Right lobe of liver (tissue), 6 donors: ENCODE measurements around the gene PACRG. TPM values are rescaled to one million over a fixed set of nuclear protein-coding genes. Genes with fewer than 3 reads are reported as not detected.

ENCODE experiments used
- ATAC-seq, 4 donors: fragments of 200-7000 bp; cut with Tn5 transposase; one replicate each; pipeline ENCODE4 v1.9.1; 2020; ENCODE audit warnings: mild to moderate bottlenecking in 4 of 4, moderate library complexity in 4 of 4
- DNase-seq, 3 donors: peaks; one replicate each; pipeline ENCODE4 v3.0.0-alpha.2; 2020
- H3K27ac ChIP-seq, 3 donors: fragments of 200-600 bp; one replicate each; pipeline ENCODE4 v1.8.0; 2022
- H3K27me3 ChIP-seq, 2 donors: fragments of 200-600 bp; one replicate each; pipeline ENCODE4 v1.8.0; 2022
- H3K36me3 ChIP-seq, 4 donors: fragments of 200-600 bp; sonication (generic) in 1 of 4; one replicate each; pipeline versions ENCODE4 v1.5.1 to v1.8.0; 2017 to 2022; ENCODE audit warnings: control low read depth in 1 of 4
- H3K4me1 ChIP-seq, 4 donors: fragments of 200-600 bp; sonication (generic) in 1 of 4; one replicate each; pipeline versions ENCODE4 v1.5.1 to v1.8.0; 2017 to 2022; ENCODE audit warnings: control low read depth in 1 of 4
- H3K4me3 ChIP-seq, 3 donors: fragments of 200-600 bp; one replicate each; pipeline ENCODE4 v1.8.0; 2022
- H3K9me3 ChIP-seq, 4 donors: fragments of 200-600 bp; sonication (generic) in 1 of 4; one replicate each; pipeline versions ENCODE4 v1.5.1 to v1.8.0; 2017 to 2022; ENCODE audit warnings: control low read depth in 1 of 4
- POLR2A ChIP-seq: fragments of 450-650 bp; IDR thresholded peaks from one replicate; pipeline ENCODE4 v1.6.1; 2017; ENCODE audit warnings: antibody characterized with exemption, mild to moderate bottlenecking
- WGBS: methylation state at CpG from one replicate; pipeline ENCODE4 v1.1.6; 2018; ENCODE audit warnings: low coverage, low lambda C conversion rate; ENCODE audit not compliant: insufficient coverage; ENCODE audit errors: missing lambda C conversion rate; 5-methylcytosine and 5-hydroxymethylcytosine counted together
- intact Hi-C, 2 donors: fragments of 100-400 bp; cut with DNase I; formaldehyde crosslinking; loops; one replicate each; pipeline versions ENCODE4 v1.11.2 to v1.14.1; 2022
- total RNA-seq, 6 experiments: library from RNA; depleted of rRNA in 2 of 6; stranded (reverse); fragments of >200 nt in 2 of 6; fragmentation: NEBNext Ultra II Directional in 3 of 6; extraction: Animal tissue kit (Norgen Biotek cat#: 25700) in 3 of 6; gene quantifications; one replicate each; pipeline versions ENCODE4 v1.1.0 to v1.2.4, GENCODE V29; 2016 to 2023
- TF ChIP-seq, protein P1 (sequence below), 4 donors: fragments of 200-600 bp in 3 of 4; fragments of 450-650 bp in 1 of 4; IDR thresholded peaks; one replicate each; pipeline versions ENCODE4 v1.5.1 to v1.8.0; 2016 to 2022; ENCODE audit warnings: antibody characterized with exemption in 4 of 4, mild to moderate bottlenecking in 2 of 4
- donor health status: DM: no; HTN: yes; CAD: no.
- donor health status: DM: no; HTN: no; CAD: no.
- donor health status: DM: no; HTN: no; CAD: no.
- donor health status: DM: no; HTN: yes; CAD: no.
- donor health status: DM: no; HTN: yes; CAD: no.

PACRG gene
- total RNA-seq, 6 experiments from 2014 or later: 0.25 to 5.3 (median 2.7) TPM

DNA sequence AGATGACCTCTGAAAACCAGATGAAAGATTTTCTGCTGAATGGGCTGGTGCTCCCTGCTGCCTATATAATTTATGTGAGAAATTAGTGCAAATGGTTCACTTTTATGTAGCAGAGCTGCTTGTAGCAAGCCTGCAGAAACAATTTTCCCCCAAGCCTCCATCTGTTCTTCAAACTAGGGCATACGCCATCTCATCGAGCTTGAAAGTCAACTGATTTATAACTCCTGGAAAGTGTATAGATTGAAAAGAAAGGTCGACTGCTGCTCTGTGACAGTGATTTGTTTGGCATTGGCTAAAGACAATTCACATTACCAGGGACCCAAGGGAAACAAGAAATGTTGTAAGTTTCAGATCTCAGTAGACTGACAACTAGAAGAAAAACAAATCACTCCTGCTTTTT is 93.3 kb downstream of the PACRG start:
- Histone ChIP-seq H3K4me1 (no peaks in the 10 kb centered on the region), H3K9me3 (no peaks in the 10 kb centered on the region), H3K27me3 (no peaks in the 10 kb centered on the region), H3K4me3 (no peak overlapping the region), H3K36me3 (no peaks in the 10 kb centered on the region), H3K27ac (no peak overlapping the region)
- no peak for ATAC-seq
- WGBS: 43% methylated on average over 3 of the region's 3 CpGs
- TF ChIP-seq, protein P1, sequence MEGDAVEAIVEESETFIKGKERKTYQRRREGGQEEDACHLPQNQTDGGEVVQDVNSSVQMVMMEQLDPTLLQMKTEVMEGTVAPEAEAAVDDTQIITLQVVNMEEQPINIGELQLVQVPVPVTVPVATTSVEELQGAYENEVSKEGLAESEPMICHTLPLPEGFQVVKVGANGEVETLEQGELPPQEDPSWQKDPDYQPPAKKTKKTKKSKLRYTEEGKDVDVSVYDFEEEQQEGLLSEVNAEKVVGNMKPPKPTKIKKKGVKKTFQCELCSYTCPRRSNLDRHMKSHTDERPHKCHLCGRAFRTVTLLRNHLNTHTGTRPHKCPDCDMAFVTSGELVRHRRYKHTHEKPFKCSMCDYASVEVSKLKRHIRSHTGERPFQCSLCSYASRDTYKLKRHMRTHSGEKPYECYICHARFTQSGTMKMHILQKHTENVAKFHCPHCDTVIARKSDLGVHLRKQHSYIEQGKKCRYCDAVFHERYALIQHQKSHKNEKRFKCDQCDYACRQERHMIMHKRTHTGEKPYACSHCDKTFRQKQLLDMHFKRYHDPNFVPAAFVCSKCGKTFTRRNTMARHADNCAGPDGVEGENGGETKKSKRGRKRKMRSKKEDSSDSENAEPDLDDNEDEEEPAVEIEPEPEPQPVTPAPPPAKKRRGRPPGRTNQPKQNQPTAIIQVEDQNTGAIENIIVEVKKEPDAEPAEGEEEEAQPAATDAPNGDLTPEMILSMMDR (IDR thresholded peaks at IDR 0.05): no peak
- no peak for TF ChIP-seq POLR2A
- intact Hi-C loops: no loop called here
- no peak for DNase-seq

DNA sequence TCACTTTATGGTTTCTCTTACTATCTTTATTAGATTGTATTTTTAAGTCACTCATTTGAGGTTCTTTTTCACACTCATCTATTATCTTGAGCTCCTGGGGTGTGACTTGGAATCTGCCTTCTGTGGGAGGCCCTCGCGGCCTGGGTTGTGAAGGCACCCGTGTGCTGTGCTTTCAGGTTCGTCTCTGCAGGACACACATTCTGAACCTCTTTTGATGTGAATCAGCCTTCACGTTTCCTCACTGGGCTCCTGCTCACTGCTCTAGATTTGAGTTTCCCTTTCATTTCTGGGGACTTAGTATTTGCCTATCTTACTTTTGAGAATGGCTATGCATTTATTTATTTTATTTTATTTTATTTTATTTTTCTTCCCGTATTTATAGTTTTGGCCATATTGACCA is 97.8 kb downstream of the PACRG start:
- H3K27me3 ChIP-seq: no peaks in the 10 kb centered on the region
- 55% methylated on average over 6 of the region's 6 CpGs for WGBS
- no peak for DNase-seq
- H3K9me3 ChIP-seq: no peaks in the 10 kb centered on the region
- H3K36me3 ChIP-seq: no peaks in the 10 kb centered on the region
- no peak for ATAC-seq
- no peak for TF ChIP-seq POLR2A
- TF ChIP-seq, protein P1 (IDR thresholded peaks at IDR 0.05): no peak
- intact Hi-C loops: no loop called here
- H3K4me3 ChIP-seq: no peak overlapping the region
- no peak overlapping the region for H3K27ac ChIP-seq
- H3K4me1 ChIP-seq: no peaks in the 10 kb centered on the region

DNA sequence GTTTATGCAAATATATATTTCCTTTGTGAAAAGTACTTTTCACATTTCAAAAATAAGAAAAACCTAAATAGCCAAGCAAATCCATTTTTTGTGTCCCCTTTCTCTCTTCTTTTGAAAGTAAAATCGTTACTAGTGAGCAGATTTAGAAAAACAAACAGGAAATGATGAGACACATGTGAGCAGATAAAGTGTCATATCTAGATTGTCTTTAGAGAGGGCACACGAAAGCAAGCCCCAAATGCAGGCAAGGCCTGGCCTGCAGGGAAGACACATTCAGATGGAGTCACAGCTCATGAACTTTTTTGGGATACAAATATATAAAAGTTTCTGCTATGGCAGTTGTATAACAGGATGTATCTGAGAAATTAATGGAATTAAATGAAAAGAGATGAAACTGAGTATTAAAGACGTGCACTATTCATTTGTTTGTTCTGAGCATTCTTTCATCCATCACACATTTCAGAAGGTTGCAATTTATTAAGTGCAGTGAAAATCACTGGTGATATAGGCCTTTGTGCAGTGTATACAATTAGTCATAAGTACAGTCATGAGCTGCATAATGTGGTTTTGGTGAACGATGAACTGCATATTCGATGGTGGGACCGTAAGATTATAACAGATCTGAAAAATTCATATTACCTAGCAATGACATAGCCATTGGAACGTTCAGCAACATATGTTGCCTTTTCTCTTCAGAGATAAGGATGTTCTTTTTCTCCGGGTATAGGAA is 101.4 kb downstream of the PACRG start:
- no peak for ATAC-seq
- Histone ChIP-seq H3K27me3 (no peaks in the 10 kb centered on the region), H3K36me3 (no peaks in the 10 kb centered on the region), H3K27ac (no peak overlapping the region), H3K4me3 (no peak overlapping the region), H3K9me3 (no peaks in the 10 kb centered on the region), H3K4me1 (no peaks in the 10 kb centered on the region)
- intact Hi-C loops: no loop called here
- TF ChIP-seq, protein P1 (IDR thresholded peaks at IDR 0.05): no peak
- no peak for TF ChIP-seq POLR2A
- no peak for DNase-seq
- WGBS: 70% methylated on average over 8 of the region's 8 CpGs

DNA sequence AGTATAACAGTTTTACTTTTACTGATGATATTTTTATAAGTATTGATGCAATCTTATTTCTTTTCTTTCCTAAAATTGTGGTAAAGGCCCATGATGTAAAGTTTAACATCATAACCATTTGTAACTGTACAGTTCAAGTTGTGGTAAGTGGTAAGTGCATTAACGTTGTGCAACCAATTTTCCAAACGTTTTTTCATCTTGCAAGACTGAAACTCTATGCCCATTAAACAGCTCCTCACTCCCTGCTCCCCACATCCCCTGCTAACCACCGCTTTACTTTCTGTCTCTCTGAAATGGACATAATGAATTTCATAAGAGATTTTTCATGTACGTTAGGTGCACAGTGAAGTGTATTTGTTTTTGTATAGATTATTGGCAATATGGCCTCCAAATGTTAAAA is 106.0 kb downstream of the PACRG start:
- no peaks in the 10 kb centered on the region for H3K27me3 ChIP-seq
- H3K36me3 ChIP-seq: no peaks in the 10 kb centered on the region
- no peaks in the 10 kb centered on the region for H3K9me3 ChIP-seq
- H3K27ac ChIP-seq: no peak overlapping the region
- TF ChIP-seq, protein P1 (IDR thresholded peaks at IDR 0.05): no peak
- TF ChIP-seq POLR2A: no peak
- H3K4me1 ChIP-seq: no peaks in the 10 kb centered on the region
- no peak for DNase-seq
- 71% methylated on average over 4 of the region's 4 CpGs for WGBS
- intact Hi-C loops: no loop called here
- H3K4me3 ChIP-seq: no peak overlapping the region
- no peak for ATAC-seq
